ENCODE results near the gene LRRC49. TPM values are rescaled to one million over a fixed set of nuclear protein-coding genes. Genes with fewer than 3 reads are reported as not detected.

Gene LRRC49
- total RNA-seq, 1 donor from 2014 or later, result 18.0 TPM

GRCh38 chr15:71088683-71089082 lies 196.1 kb downstream of the LRRC49 start:
- H3K4me3 ChIP-seq (ENCODE audit: low read depth, low read length), result no peak overlapping the region
- TF ChIP-seq, protein P1, sequence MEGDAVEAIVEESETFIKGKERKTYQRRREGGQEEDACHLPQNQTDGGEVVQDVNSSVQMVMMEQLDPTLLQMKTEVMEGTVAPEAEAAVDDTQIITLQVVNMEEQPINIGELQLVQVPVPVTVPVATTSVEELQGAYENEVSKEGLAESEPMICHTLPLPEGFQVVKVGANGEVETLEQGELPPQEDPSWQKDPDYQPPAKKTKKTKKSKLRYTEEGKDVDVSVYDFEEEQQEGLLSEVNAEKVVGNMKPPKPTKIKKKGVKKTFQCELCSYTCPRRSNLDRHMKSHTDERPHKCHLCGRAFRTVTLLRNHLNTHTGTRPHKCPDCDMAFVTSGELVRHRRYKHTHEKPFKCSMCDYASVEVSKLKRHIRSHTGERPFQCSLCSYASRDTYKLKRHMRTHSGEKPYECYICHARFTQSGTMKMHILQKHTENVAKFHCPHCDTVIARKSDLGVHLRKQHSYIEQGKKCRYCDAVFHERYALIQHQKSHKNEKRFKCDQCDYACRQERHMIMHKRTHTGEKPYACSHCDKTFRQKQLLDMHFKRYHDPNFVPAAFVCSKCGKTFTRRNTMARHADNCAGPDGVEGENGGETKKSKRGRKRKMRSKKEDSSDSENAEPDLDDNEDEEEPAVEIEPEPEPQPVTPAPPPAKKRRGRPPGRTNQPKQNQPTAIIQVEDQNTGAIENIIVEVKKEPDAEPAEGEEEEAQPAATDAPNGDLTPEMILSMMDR (conservative IDR thresholded peaks at IDR 0.05; ENCODE audit: low read depth, low read length), result no peak
- no peak for DNase-seq (ENCODE audit: low read depth)

GRCh38 chr15:71089801-71090200 lies 197.2 kb downstream of the LRRC49 start:
- TF ChIP-seq, protein P1 (conservative IDR thresholded peaks at IDR 0.05; ENCODE audit: low read depth, low read length), result no peak
- DNase-seq (ENCODE audit: low read depth), result no peak
- H3K4me3 ChIP-seq (ENCODE audit: low read depth, low read length), result no peak overlapping the region

GRCh38 chr15:71091601-71092000 lies 199.0 kb downstream of the LRRC49 start:
- DNase-seq (ENCODE audit: low read depth), result no peak
- H3K4me3 ChIP-seq (ENCODE audit: low read depth, low read length), result no peak overlapping the region
- TF ChIP-seq, protein P1 (conservative IDR thresholded peaks at IDR 0.05; ENCODE audit: low read depth, low read length), result no peak

DNA sequence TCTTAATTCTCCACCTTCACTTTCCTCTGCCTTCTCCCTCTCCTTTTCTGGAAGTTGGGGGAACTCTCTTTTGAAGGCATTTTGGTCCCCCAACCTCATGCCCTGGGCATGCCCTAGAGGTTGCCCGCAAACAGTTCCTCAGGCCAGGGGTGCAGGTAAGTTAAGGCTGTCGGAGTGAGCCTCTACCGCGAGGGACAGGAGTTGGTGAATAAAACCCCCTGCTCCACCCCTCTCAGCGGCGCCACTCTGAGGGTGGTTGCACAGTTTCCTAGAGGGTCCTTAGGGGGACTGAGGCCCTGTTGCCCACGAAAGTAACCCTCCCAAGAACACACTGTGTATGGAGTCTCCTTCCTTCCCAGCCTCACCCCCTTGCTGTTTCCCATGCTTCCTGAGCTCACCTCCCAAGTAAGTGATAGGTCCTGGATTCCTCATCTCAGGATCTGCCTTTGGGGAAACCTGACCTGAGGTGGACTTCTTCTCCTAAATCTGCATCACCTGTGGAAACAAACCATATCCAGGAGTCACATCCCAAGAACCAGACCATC lies 199.5 kb downstream of the LRRC49 start:
- TF ChIP-seq, protein P1 (conservative IDR thresholded peaks at IDR 0.05; ENCODE audit: low read depth, low read length), result no peak
- H3K4me3 ChIP-seq (ENCODE audit: low read depth, low read length), result no peak overlapping the region
- DNase-seq (ENCODE audit: low read depth), result no peak

GRCh38 chr15:71093054-71094024 lies 200.7 kb downstream of the LRRC49 start:
- TF ChIP-seq, protein P1 (conservative IDR thresholded peaks at IDR 0.05; ENCODE audit: low read depth, low read length), result no peak
- H3K4me3 ChIP-seq (ENCODE audit: low read depth, low read length), result no peak overlapping the region
- peak; percentile 65 for DNase-seq (ENCODE audit: low read depth)

- no peak for DNase-seq (ENCODE audit: low read depth)
- H3K4me3 ChIP-seq (ENCODE audit: low read depth, low read length), result no peak overlapping the region
- TF ChIP-seq, protein P1 (conservative IDR thresholded peaks at IDR 0.05; ENCODE audit: low read depth, low read length), result no peak
Measured at GRCh38 chr15:71094137-71094536, 201.5 kb downstream of the LRRC49 start.

All from epithelial cell of proximal tubule (primary cell).